ENCODE results near the gene DPM3. TPM values are rescaled to one million over a fixed set of nuclear protein-coding genes. Genes with fewer than 3 reads are reported as not detected.

DPM3 gene
- polyA plus RNA-seq, 1 of the 3 experiments (the other 2 are of a cell fraction): 317 TPM

GRCh38 chr1:155130272-155131006 is 9.9 kb downstream of the DPM3 start:
- POLR2A ChIA-PET: interaction anchor here (0.6 to 1.0 kb wide), 2 partner anchors 26 to 37 kb away, joined by 3 read pairs; no protein-coding TSS in a partner anchor
- TF ChIP-seq EP300 (IDR thresholded peaks at IDR 0.05; ENCODE audit: borderline replicate concordance in 1 of 2, low read depth in 1 of 2, low read length in 1 of 2) (no peak), TEAD4 (IDR thresholded peaks at IDR 0.05; ENCODE audit: borderline replicate concordance, insufficient read depth) (no peak), SMC3 (IDR thresholded peaks at IDR 0.05; ENCODE audit: low read depth, low read length) (no peak)
- no peaks in the 10 kb centered on the region for H3K79me2 ChIP-seq (ENCODE audit: insufficient read depth)
- H3K4me2 ChIP-seq: peak overlapping the region; percentile 98
- H2AFZ ChIP-seq (ENCODE audit: low read depth): no peak overlapping the region
- peak overlapping the region; percentile 25 to 67; a peak in 3 of 4 replicates for H3K4me3 ChIP-seq (ENCODE audit: low read depth in 2 of 2, low read length in 1 of 2)
- peaks cover 20% of the 10 kb centered on the region for H3F3A ChIP-seq (replicated peaks; ENCODE audit: insufficient read depth)
- H3K9ac ChIP-seq: peak overlapping the region; percentile 27; the same call in 1 of the 2 replicates
- DNase-seq: no peak
- H3K27me3 ChIP-seq (ENCODE audit: insufficient read depth): no peaks in the 10 kb centered on the region
- CTCF ChIA-PET: interaction anchor here (0.8 to 9.7 kb wide), 11 partner anchors 14 to 570 kb away, joined by 3 to 67 read pairs (median 5); partner anchors contain the start of gene KRTCAP2
- H3K4me1 ChIP-seq (ENCODE audit: control insufficient read depth in 1 of 2, insufficient read depth in 2 of 2, low read depth in 1 of 2, low read length in 1 of 2): peaks cover 19 to 50% of the 10 kb centered on the region in 2 experiments
- H4K20me1 ChIP-seq (ENCODE audit: insufficient read depth): no peaks in the 10 kb centered on the region
- H3K9me2 ChIP-seq: no peaks in the 10 kb centered on the region
- H3K36me3 ChIP-seq (replicated peaks in 1 of 2; ENCODE audit: control insufficient read depth in 1 of 2, insufficient read depth in 2 of 2, low read length in 1 of 2): peaks cover 5 to 23% of the 10 kb centered on the region in 2 experiments
- peak overlapping the region; percentile 14 to 77; a peak in 3 of 4 replicates for H3K27ac ChIP-seq (ENCODE audit: low read depth in 2 of 2, low read length in 1 of 2)
- WGBS (ENCODE audit: low lambda C conversion rate): 65% methylated on average over 6 of the region's 6 CpGs
- H3K9me3 ChIP-seq: no peaks in the 10 kb centered on the region

GRCh38 chr1:155128755-155129473 is 11.4 kb downstream of the DPM3 start:
- peak overlapping the region; percentile 63 to 67 for H3K4me3 ChIP-seq (ENCODE audit: low read depth in 2 of 2, low read length in 1 of 2)
- peak; percentile 64 for DNase-seq
- TF ChIP-seq EZH2phosphoT487 (IDR thresholded peaks at IDR 0.05; ENCODE audit: borderline replicate concordance, low read depth) (no peak), CHD2 (IDR thresholded peaks at IDR 0.05; ENCODE audit: low read length, partially characterized antibody) (peak; percentile 35), SIN3A (IDR thresholded peaks at IDR 0.05; ENCODE audit: borderline replicate concordance, low read depth, low read length) (no peak)
- TF ChIP-seq, protein P1, sequence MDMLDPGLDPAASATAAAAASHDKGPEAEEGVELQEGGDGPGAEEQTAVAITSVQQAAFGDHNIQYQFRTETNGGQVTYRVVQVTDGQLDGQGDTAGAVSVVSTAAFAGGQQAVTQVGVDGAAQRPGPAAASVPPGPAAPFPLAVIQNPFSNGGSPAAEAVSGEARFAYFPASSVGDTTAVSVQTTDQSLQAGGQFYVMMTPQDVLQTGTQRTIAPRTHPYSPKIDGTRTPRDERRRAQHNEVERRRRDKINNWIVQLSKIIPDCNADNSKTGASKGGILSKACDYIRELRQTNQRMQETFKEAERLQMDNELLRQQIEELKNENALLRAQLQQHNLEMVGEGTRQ (IDR thresholded peaks at IDR 0.05; ENCODE audit: borderline replicate concordance, low read depth, low read length): no peak
- H3K79me2 ChIP-seq (ENCODE audit: insufficient read depth): no peaks in the 10 kb centered on the region
- H3K27ac ChIP-seq (ENCODE audit: low read depth in 2 of 2, low read length in 1 of 2): peak overlapping the region; percentile 14 to 77; a peak in 3 of 4 replicates
- WGBS (ENCODE audit: low lambda C conversion rate): 42% methylated on average over 11 of the region's 14 CpGs
- H4K20me1 ChIP-seq (ENCODE audit: insufficient read depth): no peaks in the 10 kb centered on the region
- peak overlapping the region; percentile 56; the same call in 1 of the 2 replicates for H3K9ac ChIP-seq
- H3K9me3 ChIP-seq: no peaks in the 10 kb centered on the region
- ChIA-PET CTCF (interaction anchor here (0.7 to 9.7 kb wide), 12 partner anchors 13 to 78 kb away, joined by 3 to 67 read pairs (median 6); partner anchors contain the start of genes EFNA3 and KRTCAP2), POLR2A (interaction anchor here (0.7 to 1.6 kb wide), 5 partner anchors 33 to 146 kb away, joined by 3 to 6 read pairs (median 4); partner anchors contain the start of genes FLAD1 and KRTCAP2)
- H3F3A ChIP-seq (replicated peaks; ENCODE audit: insufficient read depth): peaks cover 7% of the 10 kb centered on the region
- peaks cover 5 to 15% of the 10 kb centered on the region in 2 experiments for H3K36me3 ChIP-seq (replicated peaks in 1 of 2; ENCODE audit: control insufficient read depth in 1 of 2, insufficient read depth in 2 of 2, low read length in 1 of 2)
- H2AFZ ChIP-seq (ENCODE audit: low read depth): no peak overlapping the region
- H3K4me2 ChIP-seq: peak overlapping the region; percentile 98
- no peaks in the 10 kb centered on the region for H3K9me2 ChIP-seq
- H3K27me3 ChIP-seq (ENCODE audit: insufficient read depth): no peaks in the 10 kb centered on the region
- peaks cover 19 to 45% of the 10 kb centered on the region in 2 experiments for H3K4me1 ChIP-seq (ENCODE audit: control insufficient read depth in 1 of 2, insufficient read depth in 2 of 2, low read depth in 1 of 2, low read length in 1 of 2)

Data from SK-N-SH (cell line).